Measurements from ENCODE around the gene ABCA3. TPM values are rescaled to one million over a fixed set of nuclear protein-coding genes. Genes with fewer than 3 reads are reported as not detected.
A peak's percentile ranks its signal among the peaks of the same experiment; 100 is the strongest.

ABCA3 gene
- total and polyA plus RNA-seq, 2 donors (not counting 1 experiment from before 2014, with no cell fraction given), result 3.1 to 5.1 TPM

GRCh38 chr16:2251296-2252111, 89.0 kb downstream of the ABCA3 start, which contains the start of gene ECI1:
Gene ECI1 (minus strand): TSS chr16:2251587. CDS start chr16:2251566, 21 bp downstream.
- H3K27me3 Mint-ChIP-seq, result no peaks in the 10 kb centered on the region
- H3K79me2 ChIP-seq (ENCODE audit: control insufficient read depth, insufficient read depth, low read length), result peaks cover 23% of the 10 kb centered on the region
- ATAC-seq (ENCODE audit: low read depth) (peak; percentile 96), DNase-seq (peak; percentile 92)
- peaks cover 0 to 24% of the 10 kb centered on the region in 2 experiments for H3K36me3 ChIP-seq (replicated peaks in 1 of 2; ENCODE audit: control extremely low read depth in 1 of 2, control insufficient read depth in 1 of 2, extremely low read depth in 1 of 2, insufficient read depth in 2 of 2, low read length in 1 of 2)
- peaks cover 12 to 41% of the 10 kb centered on the region in 2 donors for H3K4me1 ChIP-seq (ENCODE audit: control insufficient read depth in 2 of 2, insufficient read depth in 2 of 2, low read length in 2 of 2)
- peak within 1 kb of the TSS; percentile 89 for H3K27ac Mint-ChIP-seq
- no peaks in the 10 kb centered on the region for H3K9me3 ChIP-seq (ENCODE audit: control extremely low read depth in 1 of 3, control insufficient read depth in 2 of 3, insufficient read depth in 1 of 3, low read length in 2 of 3)
- H3K4me3 Mint-ChIP-seq, result peak within 1 kb of the TSS; percentile 88
- peak within 1 kb of the TSS; percentile 78 for H3K4me2 ChIP-seq (replicated peaks; ENCODE audit: low read depth, low read length, poor library complexity, severe bottlenecking)
- peaks cover 26% of the 10 kb centered on the region for H3K4me1 Mint-ChIP-seq
- no peaks in the 10 kb centered on the region for H3K9me3 Mint-ChIP-seq (ENCODE audit: insufficient read depth)
- TF ChIP-seq EZH2 (IDR thresholded peaks at IDR 0.05; ENCODE audit: borderline replicate concordance, insufficient read depth, low read depth, low read length, poor library complexity, severe bottlenecking), result no peak
- TF ChIP-seq, protein P1, sequence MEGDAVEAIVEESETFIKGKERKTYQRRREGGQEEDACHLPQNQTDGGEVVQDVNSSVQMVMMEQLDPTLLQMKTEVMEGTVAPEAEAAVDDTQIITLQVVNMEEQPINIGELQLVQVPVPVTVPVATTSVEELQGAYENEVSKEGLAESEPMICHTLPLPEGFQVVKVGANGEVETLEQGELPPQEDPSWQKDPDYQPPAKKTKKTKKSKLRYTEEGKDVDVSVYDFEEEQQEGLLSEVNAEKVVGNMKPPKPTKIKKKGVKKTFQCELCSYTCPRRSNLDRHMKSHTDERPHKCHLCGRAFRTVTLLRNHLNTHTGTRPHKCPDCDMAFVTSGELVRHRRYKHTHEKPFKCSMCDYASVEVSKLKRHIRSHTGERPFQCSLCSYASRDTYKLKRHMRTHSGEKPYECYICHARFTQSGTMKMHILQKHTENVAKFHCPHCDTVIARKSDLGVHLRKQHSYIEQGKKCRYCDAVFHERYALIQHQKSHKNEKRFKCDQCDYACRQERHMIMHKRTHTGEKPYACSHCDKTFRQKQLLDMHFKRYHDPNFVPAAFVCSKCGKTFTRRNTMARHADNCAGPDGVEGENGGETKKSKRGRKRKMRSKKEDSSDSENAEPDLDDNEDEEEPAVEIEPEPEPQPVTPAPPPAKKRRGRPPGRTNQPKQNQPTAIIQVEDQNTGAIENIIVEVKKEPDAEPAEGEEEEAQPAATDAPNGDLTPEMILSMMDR (IDR thresholded peaks at IDR 0.05), result peak; percentile 58
- H3K27ac ChIP-seq (ENCODE audit: low read length in 2 of 2), result peak within 1 kb of the TSS; percentile 68 to 72
- ChIA-PET POLR2A (interaction anchor here (0.5 to 2.5 kb wide), 11 partner anchors 15 to 919 kb away, joined by 3 to 13 read pairs (median 4); partner anchors contain the start of genes ATP6V0C, DNASE1L2, E4F1 and MLST8), CTCF (interaction anchor here (0.6 to 3.9 kb wide), 22 partner anchors 11 to 269 kb away, joined by 3 to 71 read pairs (median 4); partner anchors contain the start of genes ABCA3, AMDHD2, CASKIN1 and MLST8)
- peaks cover 5% of the 10 kb centered on the region for H4K20me1 ChIP-seq (ENCODE audit: control insufficient read depth, insufficient read depth, low read length, poor library complexity, severe bottlenecking)
- H3K4me3 ChIP-seq (ENCODE audit: control extremely low read depth in 1 of 5, extremely low read depth in 1 of 5, insufficient read depth in 1 of 5, low read depth in 2 of 5, low read length in 4 of 5), result peak within 1 kb of the TSS; percentile 51 to 82 (median 68)
- 4% methylated on average over 88 of the region's 88 CpGs for WGBS (ENCODE audit: insufficient coverage)
- intact Hi-C loops (cut with micrococcal nuclease), result loop anchor here (1.0 to 10.0 kb wide), 8 partner anchors 17 to 256 kb away; partner anchors contain the start of genes ABCA3, E4F1, MLST8 and NHERF2
- no peaks in the 10 kb centered on the region for H3K27me3 ChIP-seq (replicated peaks in 1 of 4; ENCODE audit: control extremely low read depth in 1 of 4, control insufficient read depth in 3 of 4, insufficient read depth in 4 of 4, low read length in 3 of 4)
- peak within 1 kb of the TSS; percentile 87 for H2AFZ ChIP-seq (ENCODE audit: insufficient read depth, low read depth, low read length, poor library complexity, severe bottlenecking)
- H3K9ac ChIP-seq (ENCODE audit: low read length), result peak within 1 kb of the TSS; percentile 76

Data from B cell (primary cell).